ENCODE data around the gene PCNX1.

DNA sequence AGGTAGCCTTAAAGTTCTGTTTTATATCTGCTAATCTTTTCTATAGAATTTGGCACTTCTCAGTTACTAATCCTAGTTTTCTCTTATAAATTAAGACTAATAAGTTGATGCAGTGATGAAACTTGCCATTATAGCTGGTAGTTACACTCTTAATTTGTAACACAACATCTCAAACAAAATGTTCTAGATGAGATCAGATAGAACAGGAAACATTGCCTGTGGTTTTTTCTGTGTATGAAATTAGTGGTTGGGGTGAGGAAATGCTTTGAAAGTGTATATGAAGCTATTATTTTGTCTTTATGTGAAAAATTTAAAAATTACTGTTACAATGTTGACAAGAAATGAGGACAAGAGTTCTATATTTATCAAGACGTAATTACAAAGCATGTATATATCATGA, 91.9 kb downstream of the PCNX1 start:
- TF ChIP-seq, protein P1, sequence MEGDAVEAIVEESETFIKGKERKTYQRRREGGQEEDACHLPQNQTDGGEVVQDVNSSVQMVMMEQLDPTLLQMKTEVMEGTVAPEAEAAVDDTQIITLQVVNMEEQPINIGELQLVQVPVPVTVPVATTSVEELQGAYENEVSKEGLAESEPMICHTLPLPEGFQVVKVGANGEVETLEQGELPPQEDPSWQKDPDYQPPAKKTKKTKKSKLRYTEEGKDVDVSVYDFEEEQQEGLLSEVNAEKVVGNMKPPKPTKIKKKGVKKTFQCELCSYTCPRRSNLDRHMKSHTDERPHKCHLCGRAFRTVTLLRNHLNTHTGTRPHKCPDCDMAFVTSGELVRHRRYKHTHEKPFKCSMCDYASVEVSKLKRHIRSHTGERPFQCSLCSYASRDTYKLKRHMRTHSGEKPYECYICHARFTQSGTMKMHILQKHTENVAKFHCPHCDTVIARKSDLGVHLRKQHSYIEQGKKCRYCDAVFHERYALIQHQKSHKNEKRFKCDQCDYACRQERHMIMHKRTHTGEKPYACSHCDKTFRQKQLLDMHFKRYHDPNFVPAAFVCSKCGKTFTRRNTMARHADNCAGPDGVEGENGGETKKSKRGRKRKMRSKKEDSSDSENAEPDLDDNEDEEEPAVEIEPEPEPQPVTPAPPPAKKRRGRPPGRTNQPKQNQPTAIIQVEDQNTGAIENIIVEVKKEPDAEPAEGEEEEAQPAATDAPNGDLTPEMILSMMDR (IDR thresholded peaks at IDR 0.05 in 4 of 5, conservative IDR thresholded peaks at IDR 0.05 in 1 of 5), result no peak
- no peak for TF ChIP-seq POLR2A (IDR thresholded peaks at IDR 0.05)

Measured in gastrocnemius medialis (tissue), 4 donors.